Pulmonary artery endothelial cell (primary cell): ENCODE measurements around the gene HS3ST4. TPM values are rescaled to one million over a fixed set of nuclear protein-coding genes. Genes with fewer than 3 reads are reported as not detected.

Experiments
- DNase-seq: peaks from one replicate; pipeline ENCODE4 v3.0.0-alpha.2; 2011; ENCODE audit warnings: low read depth, low spot score
- total RNA-seq: library from RNA; depleted of rRNA; stranded (reverse); fragments of >200 nt; gene quantifications from 2 replicates; pipeline ENCODE4 v1.2.3, GENCODE V29; 2014

HS3ST4 gene
- not detected in 2 replicates for total RNA-seq

- no peak for DNase-seq
Measured at GRCh38 chr16:25691519-25692091, at the start of gene HS3ST4. Gene HS3ST4, plus strand, starts transcription at chr16:25691959.

GRCh38 chr16:25643633-25644032, 48.1 kb upstream of the HS3ST4 start:
- DNase-seq, result no peak

DNA sequence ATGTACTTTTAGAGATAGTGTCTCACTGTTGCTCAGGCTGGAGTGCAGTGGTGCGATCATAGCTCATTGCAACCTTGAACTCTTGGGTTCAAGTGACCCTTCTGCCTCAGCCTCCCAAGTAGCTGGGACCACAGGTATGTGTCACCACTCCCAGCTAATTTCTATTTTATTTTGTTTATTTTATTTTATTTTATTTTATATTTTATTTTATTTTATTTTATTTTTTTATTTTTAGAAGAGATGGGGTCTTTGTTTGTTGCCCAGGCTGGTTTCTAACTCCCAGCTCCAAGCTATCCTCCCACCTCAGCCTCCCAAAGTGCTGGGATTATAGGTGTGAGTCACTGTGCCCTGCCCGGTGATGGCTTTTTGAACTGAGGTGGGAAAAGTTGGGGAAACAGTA, 35.1 kb upstream of the HS3ST4 start:
- no peak for DNase-seq

DNA sequence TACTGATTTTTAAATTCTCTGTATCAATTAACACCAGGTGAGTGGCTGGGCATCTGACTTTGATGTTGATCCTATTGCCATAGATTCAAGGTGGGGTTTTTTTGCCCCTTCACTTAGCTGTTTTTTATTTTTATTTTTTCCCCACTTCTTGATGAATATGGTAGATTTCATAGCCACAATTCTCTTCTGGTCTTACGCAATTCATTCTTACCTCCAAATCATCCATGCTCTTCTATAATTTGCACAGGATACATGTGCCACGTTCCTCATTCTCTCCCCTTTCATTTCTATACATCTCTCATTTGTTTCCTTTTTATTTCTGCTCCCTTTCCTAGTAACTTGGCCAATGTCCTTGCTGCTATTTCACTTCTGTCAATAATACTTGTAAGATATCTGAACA, 14.9 kb upstream of the HS3ST4 start:
- no peak for DNase-seq

GRCh38 chr16:25679511-25679910, 12.2 kb upstream of the HS3ST4 start:
- DNase-seq, result no peak

DNA sequence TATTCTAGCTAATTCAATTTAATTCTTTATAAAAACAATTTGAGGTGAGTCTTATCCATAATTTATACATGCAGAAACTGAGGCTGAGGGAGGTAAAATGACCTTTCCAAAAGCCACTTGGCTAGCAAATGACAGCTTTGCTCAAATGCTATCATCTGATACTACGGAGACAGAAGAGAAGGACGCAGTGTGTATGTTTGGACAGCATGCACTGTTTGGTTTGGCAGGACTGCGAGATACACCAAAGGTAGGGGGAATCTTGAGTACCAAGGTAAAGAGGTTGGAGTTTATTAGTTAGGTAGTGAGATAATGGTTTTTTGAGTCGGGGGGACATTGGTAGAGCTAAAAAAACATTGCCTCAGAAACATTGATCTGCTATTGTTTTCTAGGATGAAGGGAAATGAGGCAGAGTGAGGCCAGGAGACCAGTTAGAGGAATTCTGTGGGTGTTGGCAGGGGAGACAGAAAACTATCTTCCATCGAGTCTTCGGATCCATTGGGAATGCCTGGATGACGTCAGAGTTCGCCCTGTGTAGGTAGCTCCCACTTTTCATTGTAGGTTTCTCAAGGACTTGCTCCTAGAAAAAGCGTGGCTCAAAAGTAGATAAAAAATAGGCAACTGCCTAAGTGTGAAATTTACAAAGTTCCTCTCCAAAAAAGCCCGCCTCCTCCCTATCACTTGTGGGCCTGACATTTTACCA, 2.5 kb upstream of the HS3ST4 start:
- no peak for DNase-seq

- DNase-seq, result no peak
Measured at GRCh38 chr16:25690552-25691143, 1.1 kb upstream of the HS3ST4 start.

DNA sequence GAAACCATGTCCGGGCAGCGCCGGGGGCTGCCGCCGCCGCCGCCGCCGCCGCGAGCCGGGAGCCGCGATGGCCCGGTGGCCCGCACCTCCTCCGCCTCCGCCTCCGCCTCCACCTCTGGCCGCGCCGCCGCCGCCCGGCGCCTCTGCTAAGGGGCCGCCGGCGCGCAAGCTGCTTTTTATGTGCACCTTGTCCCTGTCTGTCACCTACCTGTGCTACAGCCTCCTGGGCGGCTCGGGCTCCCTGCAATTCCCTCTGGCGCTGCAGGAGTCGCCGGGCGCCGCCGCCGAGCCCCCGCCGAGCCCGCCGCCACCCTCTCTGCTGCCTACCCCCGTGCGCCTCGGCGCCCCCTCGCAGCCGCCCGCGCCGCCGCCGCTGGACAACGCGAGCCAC, 587 bp downstream of the HS3ST4 start:
- no peak for DNase-seq

DNA sequence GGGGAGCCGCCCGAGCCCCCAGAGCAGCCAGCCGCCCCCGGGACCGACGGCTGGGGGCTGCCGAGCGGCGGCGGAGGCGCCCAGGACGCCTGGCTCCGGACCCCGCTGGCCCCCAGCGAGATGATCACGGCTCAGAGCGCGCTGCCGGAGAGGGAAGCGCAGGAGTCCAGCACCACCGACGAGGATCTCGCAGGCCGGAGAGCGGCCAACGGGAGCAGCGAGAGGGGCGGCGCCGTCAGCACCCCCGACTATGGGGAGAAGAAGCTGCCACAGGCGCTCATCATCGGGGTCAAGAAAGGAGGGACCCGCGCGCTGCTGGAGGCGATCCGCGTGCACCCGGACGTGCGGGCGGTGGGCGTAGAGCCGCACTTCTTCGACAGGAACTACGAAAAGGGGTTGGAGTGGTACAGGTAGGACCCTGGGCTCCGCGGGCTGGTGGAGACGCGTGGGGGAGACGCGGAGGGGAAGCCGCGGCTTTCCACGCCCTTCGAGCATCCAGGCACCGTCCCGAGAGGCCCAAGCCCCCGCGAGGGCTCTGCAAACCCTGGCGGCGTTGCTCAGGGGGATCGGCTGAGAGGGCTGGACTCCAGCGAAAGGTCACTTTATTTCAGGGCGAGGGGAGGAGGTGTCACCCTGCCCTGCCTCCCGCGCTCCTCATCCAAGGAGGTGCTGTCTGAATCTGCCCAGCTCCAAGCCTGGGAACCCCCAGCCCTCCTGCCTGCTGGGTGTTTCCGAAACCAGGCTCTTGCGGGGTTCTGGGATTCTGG, 1.2 kb downstream of the HS3ST4 start:
- no peak for DNase-seq

DNA sequence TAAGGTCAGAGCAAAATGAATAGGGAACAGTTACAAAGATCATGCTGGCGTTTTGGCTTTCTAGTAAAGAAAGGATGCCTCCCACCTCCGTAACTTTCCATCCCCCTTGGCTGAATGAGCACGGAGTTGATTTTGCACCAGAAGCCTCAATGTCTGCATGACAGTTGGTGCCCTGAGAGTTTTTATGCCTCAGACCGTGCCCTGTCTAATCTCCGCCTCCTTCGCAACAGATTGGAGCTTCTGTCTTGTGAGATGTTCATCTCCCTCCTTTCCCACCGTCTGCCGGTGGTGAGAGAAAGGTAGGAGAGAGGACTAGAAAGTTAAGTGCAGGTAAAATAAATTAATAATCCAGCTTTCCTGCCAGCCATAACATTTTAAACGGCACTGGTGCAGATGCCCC, 1.9 kb downstream of the HS3ST4 start:
- no peak for DNase-seq

GRCh38 chr16:25699069-25699468, 7.3 kb downstream of the HS3ST4 start:
- DNase-seq, result no peak

DNA sequence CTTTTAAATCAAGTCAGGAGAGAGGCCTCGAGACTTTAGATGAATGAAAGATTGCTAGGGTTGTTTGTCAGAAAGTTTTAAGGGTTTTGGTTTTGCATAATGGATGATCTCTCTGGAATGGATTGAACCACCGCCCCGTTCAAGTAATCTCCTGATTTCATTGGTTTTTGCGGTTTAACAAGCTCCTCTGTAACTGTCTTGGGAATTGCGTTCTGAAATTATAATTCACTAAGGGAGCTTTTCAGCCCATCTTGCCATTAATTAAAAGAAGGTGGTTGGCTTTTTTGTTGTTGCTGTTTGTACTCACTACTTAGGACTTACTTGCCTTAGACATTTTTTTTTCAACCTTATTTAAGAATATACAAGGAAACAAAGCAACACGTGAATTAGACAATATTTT, 8.8 kb downstream of the HS3ST4 start:
- no peak for DNase-seq

GRCh38 chr16:25707553-25707952, 15.8 kb downstream of the HS3ST4 start:
- no peak for DNase-seq

DNA sequence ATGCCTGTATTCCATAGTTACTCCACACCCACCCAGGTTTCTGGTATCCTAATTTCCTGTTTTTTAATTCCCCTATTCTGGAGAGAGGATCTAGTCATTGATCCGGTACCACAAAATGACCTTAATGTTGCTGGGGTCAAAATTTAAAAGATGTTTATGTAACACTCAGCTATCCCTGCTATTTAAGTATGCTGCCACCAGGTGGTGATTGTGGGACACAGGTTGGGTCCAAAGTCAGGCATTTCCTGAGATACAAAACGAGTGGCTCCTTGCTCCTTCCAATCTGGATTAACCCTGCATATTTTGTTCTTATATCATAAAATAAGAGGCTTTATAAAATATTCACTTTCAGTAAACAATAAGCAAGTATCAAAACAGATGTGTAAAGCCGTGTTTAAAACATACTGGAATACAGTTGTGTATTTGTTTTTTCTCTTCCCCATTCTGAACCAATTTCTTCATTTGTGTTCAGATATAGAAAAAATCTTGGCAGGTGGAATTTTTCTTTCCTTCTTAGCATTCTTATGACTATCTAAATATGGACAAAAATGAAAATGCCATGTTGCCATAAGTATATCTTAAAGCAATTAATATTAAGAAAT, 16.3 kb downstream of the HS3ST4 start:
- no peak for DNase-seq

- DNase-seq, result no peak
Measured at GRCh38 chr16:25709213-25709612, 17.5 kb downstream of the HS3ST4 start.

- no peak for DNase-seq
Measured at GRCh38 chr16:25713785-25714570, 22.2 kb downstream of the HS3ST4 start.

DNA sequence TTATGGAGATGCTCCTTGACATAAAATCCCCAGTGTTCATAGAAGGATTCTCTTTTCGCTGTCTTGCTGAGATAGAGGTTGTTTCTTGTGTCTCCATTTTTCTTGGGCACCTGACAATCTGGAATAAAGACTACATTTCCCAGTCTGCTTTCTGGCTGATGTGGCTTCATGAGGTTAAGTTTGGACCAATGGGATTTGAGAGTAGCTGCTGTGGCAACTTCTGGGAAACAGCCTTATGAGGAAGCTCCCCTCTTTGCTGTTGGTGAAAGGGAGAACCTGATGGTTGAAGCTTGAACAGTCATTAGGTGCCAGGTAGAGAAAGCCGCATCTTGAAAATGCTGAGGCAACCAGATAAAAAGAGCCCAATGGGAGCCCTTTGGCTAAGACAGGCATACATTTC, 24.4 kb downstream of the HS3ST4 start:
- no peak for DNase-seq

DNA sequence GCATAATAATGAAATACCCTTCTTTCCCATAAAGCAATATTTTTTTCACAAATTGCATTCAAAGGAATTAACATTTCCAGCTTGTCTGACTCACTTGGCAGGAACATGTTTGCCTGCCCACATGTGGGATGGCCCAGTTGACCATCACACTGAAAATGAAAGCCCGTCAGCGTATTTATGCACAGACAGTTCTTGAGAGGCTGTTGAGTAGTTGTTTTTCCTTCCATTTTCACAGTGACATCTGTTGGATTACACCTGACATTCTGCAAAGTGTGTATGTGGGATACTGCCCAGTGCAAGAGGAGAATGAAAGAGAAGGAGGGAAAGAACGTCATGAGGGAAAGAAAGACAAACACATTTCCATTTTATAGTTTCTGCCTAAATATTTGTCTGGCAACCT, 29.7 kb downstream of the HS3ST4 start:
- DNase-seq, result no peak

DNA sequence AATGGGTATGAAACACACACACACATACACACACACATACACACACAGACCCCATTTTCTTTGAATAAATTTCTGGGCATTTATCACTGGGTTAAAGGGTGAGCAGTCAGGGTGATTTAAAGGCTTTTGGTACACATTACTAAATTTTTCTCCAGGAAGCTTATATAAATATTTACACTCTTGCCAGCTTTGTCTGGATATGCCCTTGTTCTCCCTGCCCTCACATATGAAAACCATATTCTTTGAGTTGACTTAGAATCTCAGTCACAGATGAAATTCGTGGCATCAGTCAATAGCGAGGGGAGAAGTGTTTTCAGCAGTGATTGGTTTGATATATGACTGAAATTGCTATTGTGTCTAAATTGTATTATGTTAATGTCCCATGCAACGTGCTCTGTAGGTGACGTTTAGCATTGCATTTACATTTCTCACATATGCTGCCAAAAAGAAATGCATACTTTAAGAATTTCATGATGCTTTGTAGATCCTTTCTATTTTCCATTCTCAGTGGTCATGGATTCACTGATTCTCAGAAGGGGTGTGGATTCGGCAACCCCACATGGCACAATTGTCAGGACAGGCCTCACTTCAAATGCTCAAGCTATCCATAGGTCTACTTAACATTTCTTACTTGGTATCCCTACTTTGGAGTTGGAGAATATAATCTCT, 34.8 kb downstream of the HS3ST4 start:
- DNase-seq, result no peak

DNA sequence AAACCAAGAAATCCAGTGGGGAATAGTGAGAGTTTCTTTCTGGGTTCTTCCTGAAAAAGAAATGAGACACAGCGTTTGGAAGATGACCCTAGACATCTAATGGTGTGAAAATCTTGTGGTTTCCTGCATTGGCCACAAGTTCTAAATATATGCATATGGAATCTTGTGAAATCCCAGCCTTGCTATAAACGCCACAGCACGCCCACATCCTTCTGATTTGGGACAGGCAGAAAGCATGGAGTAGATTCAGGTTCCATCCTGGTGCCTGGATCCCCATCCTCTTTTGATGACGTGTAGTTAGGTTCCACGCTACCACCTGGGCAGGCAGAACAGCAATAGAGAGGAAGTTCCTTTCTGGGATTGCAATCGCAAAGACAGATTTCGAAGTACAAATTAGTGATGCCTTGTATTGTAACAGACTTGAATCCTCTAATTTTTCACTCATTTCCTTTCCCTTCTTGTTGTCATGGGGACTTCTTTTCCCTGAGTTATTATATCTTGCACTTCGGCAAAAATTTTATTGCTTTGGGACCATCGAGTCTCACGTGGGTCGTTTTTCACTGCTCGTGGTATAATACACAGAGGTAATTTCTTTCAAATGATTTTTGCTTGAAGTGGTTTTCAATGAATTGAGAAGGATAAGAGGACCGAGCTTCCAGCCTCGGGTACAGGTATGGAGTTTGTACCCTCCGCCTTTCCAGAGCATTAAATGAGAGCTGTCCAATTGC, 37.6 kb downstream of the HS3ST4 start:
- DNase-seq, result no peak
